ENCODE data around the gene REXO1. TPM values are rescaled to one million over a fixed set of nuclear protein-coding genes. Genes with fewer than 3 reads are reported as not detected.

Gene REXO1
- total and polyA plus RNA-seq, 2 of the 13 experiments (the other 11 are each of a cell fraction or from before 2014, with no cell fraction given) = 5.0 to 11.2 TPM

- TF ChIP-seq PRDM10 (CRISPR knock-in tag; IDR thresholded peaks at IDR 0.05; ENCODE audit: low read depth) (no peak), TOPORS (CRISPR knock-in tag; IDR thresholded peaks at IDR 0.05) (no peak), SRSF1 (optimal IDR thresholded peaks at IDR 0.05; ENCODE audit: low read depth, low read length) (no peak), ZNF792 (CRISPR knock-in tag; IDR thresholded peaks at IDR 0.05) (no peak), ZNF891 (CRISPR knock-in tag; IDR thresholded peaks at IDR 0.05) (no peak), ZUFSP (CRISPR knock-in tag; IDR thresholded peaks at IDR 0.05; ENCODE audit: borderline replicate concordance) (no peak), CEBPG (CRISPR knock-in tag; IDR thresholded peaks at IDR 0.05) (no peak), ZBTB21 (CRISPR knock-in tag; IDR thresholded peaks at IDR 0.05) (no peak), ZNF670 (CRISPR knock-in tag; IDR thresholded peaks at IDR 0.05; ENCODE audit: borderline replicate concordance) (no peak), ASH2L (IDR thresholded peaks at IDR 0.05; ENCODE audit: insufficient read length, low read depth, low read length) (no peak), FOSL1 (CRISPR knock-in tag; IDR thresholded peaks at IDR 0.05; ENCODE audit: borderline replicate concordance) (no peak), TEAD3 (CRISPR knock-in tag; optimal IDR thresholded peaks at IDR 0.05; ENCODE audit: borderline replicate concordance) (no peak), ZSCAN21 (CRISPR knock-in tag; IDR thresholded peaks at IDR 0.05; ENCODE audit: borderline replicate concordance) (0 out of 2 replicates have a peak, but pooled peaks have one; percentile 18), ATM (IDR thresholded peaks at IDR 0.05; ENCODE audit: borderline replicate concordance) (no peak), ZBTB46 (CRISPR knock-in tag; IDR thresholded peaks at IDR 0.05; ENCODE audit: borderline replicate concordance) (no peak), MIER2 (CRISPR knock-in tag; IDR thresholded peaks at IDR 0.05) (no peak), HDAC6 (IDR thresholded peaks at IDR 0.05; ENCODE audit: low read depth, low read length) (no peak)
- TF ChIP-seq, protein P1, sequence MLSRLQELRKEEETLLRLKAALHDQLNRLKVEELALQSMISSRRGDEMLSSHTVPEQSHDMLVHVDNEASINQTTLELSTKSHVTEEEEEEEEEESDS (CRISPR knock-in tag; IDR thresholded peaks at IDR 0.05; ENCODE audit: borderline replicate concordance) = no peak
- TF ChIP-seq, protein P2, sequence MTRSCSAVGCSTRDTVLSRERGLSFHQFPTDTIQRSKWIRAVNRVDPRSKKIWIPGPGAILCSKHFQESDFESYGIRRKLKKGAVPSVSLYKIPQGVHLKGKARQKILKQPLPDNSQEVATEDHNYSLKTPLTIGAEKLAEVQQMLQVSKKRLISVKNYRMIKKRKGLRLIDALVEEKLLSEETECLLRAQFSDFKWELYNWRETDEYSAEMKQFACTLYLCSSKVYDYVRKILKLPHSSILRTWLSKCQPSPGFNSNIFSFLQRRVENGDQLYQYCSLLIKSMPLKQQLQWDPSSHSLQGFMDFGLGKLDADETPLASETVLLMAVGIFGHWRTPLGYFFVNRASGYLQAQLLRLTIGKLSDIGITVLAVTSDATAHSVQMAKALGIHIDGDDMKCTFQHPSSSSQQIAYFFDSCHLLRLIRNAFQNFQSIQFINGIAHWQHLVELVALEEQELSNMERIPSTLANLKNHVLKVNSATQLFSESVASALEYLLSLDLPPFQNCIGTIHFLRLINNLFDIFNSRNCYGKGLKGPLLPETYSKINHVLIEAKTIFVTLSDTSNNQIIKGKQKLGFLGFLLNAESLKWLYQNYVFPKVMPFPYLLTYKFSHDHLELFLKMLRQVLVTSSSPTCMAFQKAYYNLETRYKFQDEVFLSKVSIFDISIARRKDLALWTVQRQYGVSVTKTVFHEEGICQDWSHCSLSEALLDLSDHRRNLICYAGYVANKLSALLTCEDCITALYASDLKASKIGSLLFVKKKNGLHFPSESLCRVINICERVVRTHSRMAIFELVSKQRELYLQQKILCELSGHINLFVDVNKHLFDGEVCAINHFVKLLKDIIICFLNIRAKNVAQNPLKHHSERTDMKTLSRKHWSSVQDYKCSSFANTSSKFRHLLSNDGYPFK (CRISPR knock-in tag; IDR thresholded peaks at IDR 0.05; ENCODE audit: borderline replicate concordance) = no peak; the same call in 1 of the 2 replicates
These were observed 8.4 kb downstream of the REXO1 start (continued) for GRCh38 chr19:1839658-1840540.

All from HepG2 (cell line).